ENCODE results near the gene NTRK3. TPM values are rescaled to one million over a fixed set of nuclear protein-coding genes. Genes with fewer than 3 reads are reported as not detected.

NTRK3 gene
- total RNA-seq, 2 donors from 2014 or later = 4.2 to 7.2 TPM

DNA sequence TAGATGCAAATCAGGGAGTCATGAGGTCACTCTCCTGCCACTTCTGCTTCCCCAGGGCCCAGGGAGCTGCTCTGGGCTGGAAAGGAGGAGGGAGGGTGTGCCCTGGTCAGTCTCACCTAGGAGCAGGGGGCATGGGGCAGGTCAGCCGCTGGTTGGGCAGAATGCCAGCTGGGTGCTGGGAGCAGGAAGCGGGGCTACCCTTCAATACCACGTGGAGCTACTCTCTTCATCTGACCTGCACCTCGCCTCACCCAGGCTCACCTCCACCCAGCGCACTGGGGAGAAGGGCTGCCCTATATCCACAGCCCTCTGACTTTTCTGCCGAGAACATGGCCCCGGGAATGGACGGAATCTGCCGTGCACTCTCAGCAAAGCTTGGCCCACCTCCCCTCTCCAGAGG is 15.1 kb downstream of the NTRK3 start:
- Histone ChIP-seq H3K4me3 (no peak overlapping the region), H3K36me3 (no peaks in the 10 kb centered on the region), H3K27me3 (replicated peaks; ENCODE audit: insufficient read depth) (no peaks in the 10 kb centered on the region), H3K4me1 (replicated peaks) (peaks cover under 1% of the 10 kb centered on the region), H3K9me3 (no peaks in the 10 kb centered on the region), H3K27ac (no peak overlapping the region)
- DNase-seq (ENCODE audit: low spot score) = no peak
- TF ChIP-seq POLR2A (IDR thresholded peaks at IDR 0.05) = no peak
- TF ChIP-seq, protein P1, sequence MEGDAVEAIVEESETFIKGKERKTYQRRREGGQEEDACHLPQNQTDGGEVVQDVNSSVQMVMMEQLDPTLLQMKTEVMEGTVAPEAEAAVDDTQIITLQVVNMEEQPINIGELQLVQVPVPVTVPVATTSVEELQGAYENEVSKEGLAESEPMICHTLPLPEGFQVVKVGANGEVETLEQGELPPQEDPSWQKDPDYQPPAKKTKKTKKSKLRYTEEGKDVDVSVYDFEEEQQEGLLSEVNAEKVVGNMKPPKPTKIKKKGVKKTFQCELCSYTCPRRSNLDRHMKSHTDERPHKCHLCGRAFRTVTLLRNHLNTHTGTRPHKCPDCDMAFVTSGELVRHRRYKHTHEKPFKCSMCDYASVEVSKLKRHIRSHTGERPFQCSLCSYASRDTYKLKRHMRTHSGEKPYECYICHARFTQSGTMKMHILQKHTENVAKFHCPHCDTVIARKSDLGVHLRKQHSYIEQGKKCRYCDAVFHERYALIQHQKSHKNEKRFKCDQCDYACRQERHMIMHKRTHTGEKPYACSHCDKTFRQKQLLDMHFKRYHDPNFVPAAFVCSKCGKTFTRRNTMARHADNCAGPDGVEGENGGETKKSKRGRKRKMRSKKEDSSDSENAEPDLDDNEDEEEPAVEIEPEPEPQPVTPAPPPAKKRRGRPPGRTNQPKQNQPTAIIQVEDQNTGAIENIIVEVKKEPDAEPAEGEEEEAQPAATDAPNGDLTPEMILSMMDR (IDR thresholded peaks at IDR 0.05) = no peak
- no peak for TF ChIP-seq POLR2AphosphoS5 (IDR thresholded peaks at IDR 0.05)
- intact Hi-C loops (cut with DNase I) = loop anchor here (10.0 kb wide), 2 partner anchors 297 to 1327 kb away; no protein-coding TSS in a partner anchor
- WGBS = 81% methylated on average over 9 of the region's 9 CpGs

DNA sequence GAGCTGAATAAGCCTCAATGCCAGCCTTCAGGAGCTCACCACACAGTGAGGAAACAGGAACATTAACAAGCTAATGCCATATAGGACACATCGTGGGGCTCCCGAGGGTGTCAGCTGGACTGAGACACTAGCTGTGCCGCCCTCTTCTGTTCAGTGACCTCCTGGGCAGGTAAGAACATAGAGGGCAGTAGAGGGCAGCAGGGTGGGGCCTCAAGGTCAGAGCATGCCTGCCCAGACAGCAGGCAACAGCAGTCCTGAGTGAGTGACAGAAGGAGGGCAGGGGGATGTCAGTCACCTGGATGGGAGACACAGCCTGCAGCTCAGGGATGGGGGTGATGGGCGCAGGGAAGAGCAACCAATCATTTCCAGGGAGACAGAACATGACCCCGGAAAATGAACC is 15.5 kb downstream of the NTRK3 start:
- Histone ChIP-seq H3K27me3 (replicated peaks; ENCODE audit: insufficient read depth) (no peaks in the 10 kb centered on the region), H3K27ac (no peak overlapping the region), H3K4me3 (no peak overlapping the region), H3K9me3 (no peaks in the 10 kb centered on the region), H3K36me3 (no peaks in the 10 kb centered on the region), H3K4me1 (replicated peaks) (no peaks in the 10 kb centered on the region)
- 70% methylated on average over 5 of the region's 5 CpGs for WGBS
- TF ChIP-seq, protein P1 (IDR thresholded peaks at IDR 0.05) = no peak
- TF ChIP-seq POLR2AphosphoS5 (IDR thresholded peaks at IDR 0.05) (no peak), POLR2A (IDR thresholded peaks at IDR 0.05) (no peak)
- DNase-seq (ENCODE audit: low spot score) = no peak
- intact Hi-C loops (cut with DNase I) = loop anchor here (10.0 kb wide), 2 partner anchors 296 to 1326 kb away; no protein-coding TSS in a partner anchor

DNA sequence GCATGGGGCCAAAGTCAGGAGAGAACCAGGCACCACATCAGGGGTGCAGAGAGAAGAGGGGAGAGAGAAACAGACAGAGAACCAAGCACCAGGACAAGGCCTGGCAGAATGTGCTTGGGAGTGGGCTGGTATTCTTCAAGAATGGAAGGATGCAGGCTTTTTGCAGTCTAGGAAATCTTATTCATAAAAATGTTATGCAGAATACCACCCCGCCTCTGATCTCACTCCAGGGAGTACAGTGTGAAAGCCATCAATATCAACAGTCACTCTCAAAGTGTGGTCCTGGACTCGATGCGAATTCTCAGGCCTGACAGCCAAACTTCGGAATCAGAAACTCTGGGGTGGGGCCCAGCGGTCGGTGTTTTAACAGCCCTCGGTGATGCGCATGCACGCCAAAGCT is 16.9 kb downstream of the NTRK3 start:
- intact Hi-C loops (cut with DNase I) = no loop called here
- DNase-seq (ENCODE audit: low spot score) = no peak
- TF ChIP-seq, protein P1 (IDR thresholded peaks at IDR 0.05) = no peak
- TF ChIP-seq POLR2AphosphoS5 (IDR thresholded peaks at IDR 0.05) (no peak), POLR2A (IDR thresholded peaks at IDR 0.05) (no peak)
- Histone ChIP-seq H3K4me1 (replicated peaks) (no peaks in the 10 kb centered on the region), H3K4me3 (no peak overlapping the region), H3K27me3 (replicated peaks; ENCODE audit: insufficient read depth) (no peaks in the 10 kb centered on the region), H3K9me3 (no peaks in the 10 kb centered on the region), H3K36me3 (no peaks in the 10 kb centered on the region), H3K27ac (no peak overlapping the region)
- WGBS = 86% methylated on average over 9 of the region's 9 CpGs

DNA sequence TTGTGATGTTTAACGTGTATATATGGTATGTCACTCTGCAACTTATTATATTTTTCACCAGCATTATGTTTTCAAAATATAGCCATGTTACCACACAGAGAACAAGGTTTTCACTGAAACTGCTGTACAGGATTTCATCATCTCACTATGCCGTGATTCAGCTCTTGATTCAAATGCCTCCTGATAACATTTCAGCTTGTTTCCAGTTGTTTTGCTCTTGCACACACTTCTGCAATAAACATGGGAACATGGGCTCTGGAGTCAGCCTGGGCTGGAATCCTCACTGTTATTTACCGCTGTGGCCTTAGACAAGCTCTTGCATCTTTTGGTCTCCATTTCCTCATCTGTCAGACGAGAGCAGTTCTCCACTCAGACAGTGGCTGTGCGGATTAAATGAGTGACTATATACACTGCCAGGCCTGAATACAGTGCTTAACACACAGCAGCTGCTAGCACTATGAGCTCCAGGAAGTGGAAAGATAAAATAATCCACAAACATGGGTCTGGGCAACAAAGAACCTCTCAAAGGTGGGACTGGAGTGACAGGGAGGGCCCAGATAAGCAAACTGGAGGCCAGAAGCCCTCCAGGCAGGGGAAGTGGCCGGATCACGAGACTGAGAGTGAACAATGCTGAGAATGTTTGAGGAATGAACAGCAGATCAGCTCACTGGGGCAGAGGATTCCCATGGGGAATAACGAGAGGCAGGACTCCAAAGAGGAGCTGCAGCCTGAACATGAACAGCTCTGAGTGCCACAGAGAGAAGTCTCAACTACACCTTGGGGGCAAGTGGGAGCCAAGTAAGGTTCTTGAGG is 17.7 kb downstream of the NTRK3 start:
- no peak overlapping the region for H3K27ac ChIP-seq
- H3K36me3 ChIP-seq = no peaks in the 10 kb centered on the region
- no peak overlapping the region for H3K4me3 ChIP-seq
- no peak for DNase-seq (ENCODE audit: low spot score)
- H3K27me3 ChIP-seq (replicated peaks; ENCODE audit: insufficient read depth) = no peaks in the 10 kb centered on the region
- WGBS = 72% methylated on average over 8 of the region's 8 CpGs
- no peaks in the 10 kb centered on the region for H3K9me3 ChIP-seq
- intact Hi-C loops (cut with DNase I) = no loop called here
- no peaks in the 10 kb centered on the region for H3K4me1 ChIP-seq (replicated peaks)
- no peak for TF ChIP-seq POLR2AphosphoS5 (IDR thresholded peaks at IDR 0.05)
- TF ChIP-seq, protein P1 (IDR thresholded peaks at IDR 0.05) = no peak

DNA sequence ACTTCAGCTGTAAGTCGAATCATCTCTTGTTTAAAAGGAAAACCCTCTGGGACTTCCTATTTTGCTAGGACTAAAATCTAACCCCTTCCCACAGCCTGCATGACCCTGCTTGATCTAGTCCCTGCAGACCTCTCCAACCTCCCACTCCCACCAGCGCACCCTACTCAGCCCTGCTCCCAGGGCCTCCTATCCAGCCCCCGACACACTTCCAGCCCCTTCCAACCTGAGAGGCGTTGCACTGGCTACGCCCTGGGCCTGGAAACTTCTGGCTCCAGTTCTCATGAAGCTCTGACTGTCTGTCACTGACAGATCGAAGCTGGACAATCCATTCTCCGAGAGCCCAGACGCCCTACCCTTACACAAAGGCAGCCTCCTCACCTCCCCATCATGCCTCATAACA is 21.8 kb downstream of the NTRK3 start:
- intact Hi-C loops (cut with DNase I) = no loop called here
- H3K4me3 ChIP-seq = no peak overlapping the region
- no peaks in the 10 kb centered on the region for H3K4me1 ChIP-seq (replicated peaks)
- TF ChIP-seq, protein P1 (IDR thresholded peaks at IDR 0.05) = no peak
- TF ChIP-seq POLR2A (IDR thresholded peaks at IDR 0.05) = no peak
- no peaks in the 10 kb centered on the region for H3K9me3 ChIP-seq
- H3K27ac ChIP-seq = no peak overlapping the region
- H3K36me3 ChIP-seq = no peaks in the 10 kb centered on the region
- H3K27me3 ChIP-seq (replicated peaks; ENCODE audit: insufficient read depth) = no peaks in the 10 kb centered on the region
- WGBS = 91% methylated on average over 8 of the region's 8 CpGs
- DNase-seq (ENCODE audit: low spot score) = no peak

Measured in prostate gland (tissue), 2 donors.